SK-N-MC (cell line): ENCODE measurements around the gene DDX25.

Experiments used
- EZH2 ChIP-seq: fragments of 200-600 bp; sonication (generic); IDR thresholded peaks from one replicate; pipeline ENCODE4 v1.6.1; 2017; ENCODE audit warnings: antibody characterized with exemption
- FOXP2 ChIP-seq: optimal IDR thresholded peaks from 2 replicates; pipeline ENCODE3; 2011; ENCODE audit warnings: mild to moderate bottlenecking, moderate library complexity; ENCODE audit not compliant: insufficient read depth; ENCODE audit errors: extremely low read length, control extremely low read depth
- POLR2AphosphoS5 ChIP-seq: IDR thresholded peaks from 2 replicates; pipeline ENCODE4 v1.6.1; 2012; ENCODE audit warnings: mild to moderate bottlenecking, low read depth, low read length, borderline replicate concordance

DNA sequence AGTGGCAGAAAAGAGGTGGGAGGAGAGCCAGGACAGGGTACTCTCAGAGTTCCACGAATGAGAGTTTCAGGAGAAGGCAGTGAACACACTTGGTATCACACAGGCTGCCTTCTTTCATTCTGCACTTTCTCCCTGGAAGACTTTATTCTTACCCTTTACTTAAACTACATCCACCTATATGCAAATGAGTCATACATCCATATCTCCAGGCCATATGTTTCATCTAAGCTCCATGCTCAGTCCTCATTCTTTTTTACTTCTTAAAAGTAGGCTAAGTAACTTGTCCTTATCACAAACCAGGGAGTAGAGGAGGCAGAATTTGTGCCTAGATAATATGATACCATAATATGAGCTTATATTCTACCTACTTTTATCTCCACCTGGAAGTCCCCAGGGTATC, 23.0 kb upstream of the DDX25 start:
- TF ChIP-seq EZH2 (no peak), POLR2AphosphoS5 (no peak), FOXP2 (no peak)
